HepG2 (cell line): ENCODE measurements around the gene SPATA32. TPM values are rescaled to one million over a fixed set of nuclear protein-coding genes. Genes with fewer than 3 reads are reported as not detected.

Source experiments
- AFF4 ChIP-seq: sonication (generic); formaldehyde crosslinking; IDR thresholded peaks from 2 replicates; pipeline ENCODE4 v1.4.0; 2020; ENCODE audit warnings: missing genetic modification reagents
- GRHL1 ChIP-seq: sonication (generic); formaldehyde crosslinking; conservative IDR thresholded peaks from 2 replicates; pipeline ENCODE4 v1.8.0; 2022; ENCODE audit warnings: missing genetic modification reagents
- HIVEP1 ChIP-seq: sonication (generic); formaldehyde crosslinking; IDR thresholded peaks from 2 replicates; pipeline ENCODE4 v1.4.0; 2020; ENCODE audit warnings: mild to moderate bottlenecking, missing genetic modification reagents
- NCOA2 ChIP-seq: sonication (generic); formaldehyde crosslinking; IDR thresholded peaks from 2 replicates; pipeline ENCODE4 v1.8.0; 2022; ENCODE audit warnings: inconsistent platforms
- NR1H2 ChIP-seq: sonication (generic); formaldehyde crosslinking; IDR thresholded peaks from 2 replicates; pipeline ENCODE4 v1.8.1; 2022; ENCODE audit warnings: low read depth, missing genetic modification reagents, borderline replicate concordance
- ONECUT2 ChIP-seq: sonication (generic); formaldehyde crosslinking; IDR thresholded peaks from 2 replicates; pipeline ENCODE4 v1.4.0; 2020; ENCODE audit warnings: missing genetic modification reagents
- PHF20 ChIP-seq: sonication (generic); formaldehyde crosslinking; IDR thresholded peaks from 2 replicates; pipeline ENCODE4 v1.5.0; 2020; ENCODE audit warnings: mild to moderate bottlenecking, missing genetic modification reagents
- RNF2 ChIP-seq: fragments of 450-650 bp; conservative IDR thresholded peaks from 2 replicates; pipeline ENCODE4 v1.6.1; 2016; ENCODE audit warnings: low read depth
- SRSF1 ChIP-seq: fragments of 200-400 bp; formaldehyde crosslinking; optimal IDR thresholded peaks from 2 replicates; pipeline ENCODE3; 2017; ENCODE audit warnings: mild to moderate bottlenecking, low read depth, low read length, moderate library complexity
- TAF15 ChIP-seq: fragments of 200-400 bp; formaldehyde crosslinking; IDR thresholded peaks from one replicate; pipeline ENCODE4 v1.6.1; 2018; ENCODE audit warnings: mild to moderate bottlenecking, low read depth, low read length; ENCODE audit not compliant: poor library complexity, severe bottlenecking
- TCF7L2 ChIP-seq: IDR thresholded peaks from 2 replicates; pipeline ENCODE4 v1.6.1; 2011; ENCODE audit warnings: mild to moderate bottlenecking, low read depth, low read length, moderate library complexity
- THAP9 ChIP-seq: sonication (generic); formaldehyde crosslinking; IDR thresholded peaks from 2 replicates; pipeline ENCODE4; 2020; ENCODE audit warnings: missing genetic modification reagents, mild to moderate bottlenecking, borderline replicate concordance
- ZBTB37 ChIP-seq: sonication (generic); formaldehyde crosslinking; IDR thresholded peaks from 2 replicates; pipeline ENCODE4 v1.4.0; 2020; ENCODE audit warnings: mild to moderate bottlenecking, missing genetic modification reagents
- ZKSCAN8 ChIP-seq: IDR thresholded peaks from 2 replicates; pipeline ENCODE4 v1.6.1; 2016; ENCODE audit warnings: borderline replicate concordance, missing genetic modification reagents, missing compliant biosample characterization
- ZNF10 ChIP-seq: sonication (generic); formaldehyde crosslinking; IDR thresholded peaks from 2 replicates; pipeline ENCODE4 v1.4.0; 2020; ENCODE audit warnings: mild to moderate bottlenecking, low read depth, missing genetic modification reagents, borderline replicate concordance
- ZNF260 ChIP-seq: sonication (generic); formaldehyde crosslinking; IDR thresholded peaks from 2 replicates; pipeline ENCODE4 v1.4.0; 2020; ENCODE audit warnings: missing genetic modification reagents, low read depth, mild to moderate bottlenecking, borderline replicate concordance
- ZNF552 ChIP-seq: sonication (generic); formaldehyde crosslinking; IDR thresholded peaks from 2 replicates; pipeline ENCODE4 v1.9.0; 2022; ENCODE audit warnings: missing genetic modification reagents, mild to moderate bottlenecking, borderline replicate concordance
- ZNF562 ChIP-seq: sonication (generic); formaldehyde crosslinking; IDR thresholded peaks from 2 replicates; pipeline ENCODE4 v1.8.0; 2022; ENCODE audit warnings: missing genetic modification reagents, borderline replicate concordance
- ZNF572 ChIP-seq: sonication (generic); formaldehyde crosslinking; IDR thresholded peaks from 2 replicates; pipeline ENCODE4 v1.5.1; 2020; ENCODE audit warnings: mild to moderate bottlenecking, missing genetic modification reagents
- ZNF713 ChIP-seq: sonication (generic); formaldehyde crosslinking; IDR thresholded peaks from 2 replicates; pipeline ENCODE4 v1.4.0; 2020; ENCODE audit warnings: mild to moderate bottlenecking, missing genetic modification reagents
- polyA plus RNA-seq, 8 experiments: library from polyadenylated mRNA; depleted of rRNA in 3 of 8; stranded (reverse) in 7 of 8; unstranded in 1 of 8; fragments of >200 nt; fragmentation: Illumina TruSeq in 4 of 8; extraction: Trizol in 4 of 8; gene quantifications; 2 replicates each; pipeline versions ENCODE4 v1.2.1 to v1.2.3, GENCODE V29; 2011 to 2016; ENCODE audit warnings: low read depth in 4 of 8, missing spikeins in 1 of 8, mixed read lengths in 1 of 8; ENCODE audit not compliant: insufficient read depth in 1 of 8
- total RNA-seq, 5 experiments: library from RNA; depleted of rRNA; stranded (reverse); fragments of >200 nt; fragmentation: Illumina TruSeq; extraction: Trizol; gene quantifications; 2 replicates each; pipeline ENCODE4 v1.2.3, GENCODE V29; 2016; ENCODE audit warnings: low read depth in 1 of 5

SPATA32 gene
- total and polyA plus RNA-seq, 2 of the 13 experiments (the other 11 are each of a cell fraction or from before 2014, with no cell fraction given) = not detected

- no peak for TF ChIP-seq GRHL1
- no peak; the same call in 1 of the 2 replicates for TF ChIP-seq PHF20 (CRISPR knock-in tag)
- TF ChIP-seq ZNF10 = no peak
- TF ChIP-seq ZNF713 (CRISPR knock-in tag) = no peak
- TF ChIP-seq ZKSCAN8 = peak; percentile 46; the same call in 1 of the 2 replicates
- TF ChIP-seq RNF2 = no peak
- TF ChIP-seq AFF4 (CRISPR knock-in tag) = no peak
- TF ChIP-seq HIVEP1 (CRISPR knock-in tag) = no peak
- TF ChIP-seq TCF7L2 = no peak
- peak; percentile 24; the same call in 1 of the 2 replicates for TF ChIP-seq ONECUT2 (CRISPR knock-in tag)
- no peak for TF ChIP-seq TAF15
- TF ChIP-seq THAP9 (CRISPR knock-in tag) = no peak
- TF ChIP-seq NR1H2 (CRISPR knock-in tag) = no peak
- peak; percentile 63 for TF ChIP-seq SRSF1
- no peak for TF ChIP-seq ZNF572 (CRISPR knock-in tag)
- TF ChIP-seq ZNF562 (CRISPR knock-in tag) = no peak
- TF ChIP-seq ZBTB37 (CRISPR knock-in tag) = no peak
- no peak for TF ChIP-seq ZNF260
- TF ChIP-seq NCOA2 (CRISPR knock-in tag) = 0 out of 2 replicates have a peak, but pooled peaks have one; percentile 11
- no peak for TF ChIP-seq ZNF552
Observed at GRCh38 chr17:45247429-45248131, 14.3 kb downstream of the SPATA32 start (continued).
